ENCODE results near the gene C2orf92.

- TF ChIP-seq CTCF (IDR thresholded peaks at IDR 0.05) (no peak), POLR2AphosphoS5 (IDR thresholded peaks at IDR 0.05; ENCODE audit: low read depth, low read length) (no peak), REST (IDR thresholded peaks at IDR 0.05; ENCODE audit: insufficient read depth in 1 of 2, low read depth in 2 of 2, low read length in 1 of 2) (no peak)
Measured at GRCh38 chr2:97733341-97734035, 64.0 kb downstream of the C2orf92 start.
